Astrocyte of the cerebellum (primary cell): ENCODE measurements around the gene MGLL.

Experiments used
- DNase-seq: peaks from one replicate; pipeline ENCODE4 v3.0.0-alpha.2; 2011; ENCODE audit warnings: low read depth
- H3K4me3 ChIP-seq: 2 replicates; pipeline ENCODE4 v1.5.1; 2011; ENCODE audit warnings: mild to moderate bottlenecking, low read depth, low read length, moderate library complexity
- in situ Hi-C: cut with HindIII; loops from 2 replicates; pipeline ENCODE4 v1.10.0; 2017; ENCODE audit warnings: low sequenced_read_pairs
- TF ChIP-seq, protein P1 (sequence below): IDR thresholded peaks from 2 replicates; pipeline ENCODE4 v1.5.1; 2012; ENCODE audit warnings: low read length, low read depth, moderate library complexity, mild to moderate bottlenecking; ENCODE audit errors: missing control alignments

MGLL gene

DNA sequence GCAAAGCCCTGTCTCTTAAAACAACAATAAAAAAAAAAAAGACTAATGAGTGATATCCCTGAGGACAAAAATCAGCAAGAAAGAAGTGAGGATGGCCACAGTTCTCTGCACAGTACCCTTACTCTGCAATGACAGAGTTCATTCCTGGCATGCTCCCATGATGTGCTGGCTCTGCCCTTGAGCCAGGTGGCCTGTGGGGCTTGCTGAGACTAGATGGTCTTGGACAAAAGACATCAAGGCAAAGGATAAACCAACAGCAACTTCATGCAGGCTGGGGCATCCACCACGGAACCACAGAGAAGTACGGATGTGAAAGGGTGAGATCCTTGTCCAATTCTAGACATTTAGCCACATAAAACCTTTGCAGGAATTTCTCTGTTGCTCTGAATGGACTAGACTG is 12.7 kb downstream of the MGLL start:
- in situ Hi-C loops, result no loop called here
- no peak overlapping the region for H3K4me3 ChIP-seq
- no peak for DNase-seq
- TF ChIP-seq, protein P1, sequence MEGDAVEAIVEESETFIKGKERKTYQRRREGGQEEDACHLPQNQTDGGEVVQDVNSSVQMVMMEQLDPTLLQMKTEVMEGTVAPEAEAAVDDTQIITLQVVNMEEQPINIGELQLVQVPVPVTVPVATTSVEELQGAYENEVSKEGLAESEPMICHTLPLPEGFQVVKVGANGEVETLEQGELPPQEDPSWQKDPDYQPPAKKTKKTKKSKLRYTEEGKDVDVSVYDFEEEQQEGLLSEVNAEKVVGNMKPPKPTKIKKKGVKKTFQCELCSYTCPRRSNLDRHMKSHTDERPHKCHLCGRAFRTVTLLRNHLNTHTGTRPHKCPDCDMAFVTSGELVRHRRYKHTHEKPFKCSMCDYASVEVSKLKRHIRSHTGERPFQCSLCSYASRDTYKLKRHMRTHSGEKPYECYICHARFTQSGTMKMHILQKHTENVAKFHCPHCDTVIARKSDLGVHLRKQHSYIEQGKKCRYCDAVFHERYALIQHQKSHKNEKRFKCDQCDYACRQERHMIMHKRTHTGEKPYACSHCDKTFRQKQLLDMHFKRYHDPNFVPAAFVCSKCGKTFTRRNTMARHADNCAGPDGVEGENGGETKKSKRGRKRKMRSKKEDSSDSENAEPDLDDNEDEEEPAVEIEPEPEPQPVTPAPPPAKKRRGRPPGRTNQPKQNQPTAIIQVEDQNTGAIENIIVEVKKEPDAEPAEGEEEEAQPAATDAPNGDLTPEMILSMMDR, result no peak

DNA sequence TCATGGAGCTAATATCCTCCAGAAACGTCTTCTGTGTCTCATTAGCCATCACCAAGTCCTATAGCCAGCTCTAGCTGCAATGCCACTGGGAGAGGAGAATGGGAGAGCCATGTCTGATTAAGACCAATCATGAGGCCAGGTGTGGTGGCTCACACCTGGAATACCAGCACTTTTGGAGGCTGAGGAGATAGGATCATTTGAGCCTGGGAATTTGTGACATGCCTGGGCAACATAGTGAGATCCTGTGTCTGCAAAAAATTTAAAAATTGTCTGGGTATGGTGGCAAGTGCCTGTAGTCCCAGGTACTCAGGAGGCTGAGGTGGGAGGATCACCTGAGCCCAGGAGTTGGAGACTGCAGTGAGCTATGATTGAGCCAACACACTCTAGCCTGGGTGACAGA is 13.1 kb downstream of the MGLL start:
- TF ChIP-seq, protein P1, result no peak
- DNase-seq, result no peak
- in situ Hi-C loops, result no loop called here
- no peak overlapping the region for H3K4me3 ChIP-seq

DNA sequence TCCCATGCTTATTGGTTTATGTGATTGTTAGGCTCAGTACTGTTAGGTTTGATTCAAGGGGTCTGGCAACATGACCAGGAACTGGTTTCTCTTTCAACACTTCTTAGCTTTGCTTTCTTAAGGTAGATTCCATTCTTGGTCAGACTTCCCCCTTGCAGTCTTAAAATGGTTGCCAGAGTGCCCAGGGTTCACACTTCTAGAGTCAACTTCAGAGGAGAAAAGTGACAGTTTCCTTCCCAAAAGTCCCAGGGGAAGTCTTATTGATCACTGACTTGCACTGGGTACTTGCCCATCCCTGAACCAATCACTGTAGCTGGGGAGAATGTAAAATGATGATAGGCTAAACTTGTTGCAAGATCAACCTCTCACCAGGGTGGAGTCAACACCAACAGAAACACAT is 14.1 kb downstream of the MGLL start:
- in situ Hi-C loops, result no loop called here

DNA sequence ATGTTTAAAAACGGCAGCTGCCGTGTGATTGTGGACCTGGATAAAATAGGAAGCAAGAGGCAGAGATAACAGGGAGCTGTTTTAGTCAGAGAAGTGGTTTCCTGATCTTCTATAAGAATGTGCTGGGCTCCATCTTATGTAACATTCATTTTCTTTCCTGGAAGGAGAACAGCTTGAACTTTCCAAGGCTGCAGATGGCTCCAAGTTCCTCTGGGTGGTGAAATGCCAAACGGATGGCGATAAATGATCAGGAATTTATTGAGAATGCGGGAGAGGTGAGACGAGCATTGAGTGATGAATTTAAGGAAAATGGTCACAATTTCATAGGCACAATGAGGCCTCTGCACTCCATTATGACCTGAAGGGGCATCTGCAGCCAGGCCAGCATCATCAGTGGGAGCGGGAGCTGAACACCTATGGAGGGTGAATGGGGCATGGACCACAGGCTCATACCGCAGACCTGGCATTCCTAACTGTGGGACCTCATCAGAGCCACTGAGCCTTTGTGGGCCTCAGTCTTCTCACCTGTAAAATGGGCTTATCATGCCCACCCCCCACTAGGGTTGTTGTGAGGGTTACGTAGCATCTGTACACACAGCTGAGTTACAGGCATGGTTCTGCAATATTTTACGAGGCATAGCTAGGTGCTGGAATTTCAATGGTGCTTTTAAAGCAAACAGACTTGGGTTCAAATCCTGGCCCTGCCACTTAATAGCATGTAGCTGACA is 17.1 kb downstream of the MGLL start:
- no peak for DNase-seq
- TF ChIP-seq, protein P1, result no peak
- no peak overlapping the region for H3K4me3 ChIP-seq
- in situ Hi-C loops, result no loop called here

More for the DNA sequence above, 14.1 kb downstream of the MGLL start:
- TF ChIP-seq, protein P1, result no peak
- H3K4me3 ChIP-seq, result no peak overlapping the region
- no peak for DNase-seq

DNA sequence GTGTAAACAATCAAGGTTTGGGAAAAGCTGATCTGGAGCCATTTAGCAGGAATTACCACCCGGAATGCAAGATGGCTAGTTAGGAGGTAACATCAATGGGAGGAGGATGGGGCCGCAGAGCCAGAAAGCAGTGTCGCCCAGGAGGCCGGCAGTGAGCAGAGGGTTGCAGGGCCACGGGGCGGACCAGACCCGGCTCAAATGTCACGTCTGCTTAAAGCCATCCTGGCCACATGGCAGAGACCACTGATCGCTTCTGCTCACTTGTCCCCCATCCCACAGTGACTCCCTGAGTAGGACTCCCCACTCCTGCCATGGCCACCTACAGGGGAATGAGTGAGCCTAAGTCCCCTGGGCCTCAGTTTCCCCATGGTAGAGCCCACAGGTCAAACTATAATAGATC is 18.2 kb downstream of the MGLL start:
- no peak overlapping the region for H3K4me3 ChIP-seq
- in situ Hi-C loops, result no loop called here
- TF ChIP-seq, protein P1, result no peak
- no peak for DNase-seq

DNA sequence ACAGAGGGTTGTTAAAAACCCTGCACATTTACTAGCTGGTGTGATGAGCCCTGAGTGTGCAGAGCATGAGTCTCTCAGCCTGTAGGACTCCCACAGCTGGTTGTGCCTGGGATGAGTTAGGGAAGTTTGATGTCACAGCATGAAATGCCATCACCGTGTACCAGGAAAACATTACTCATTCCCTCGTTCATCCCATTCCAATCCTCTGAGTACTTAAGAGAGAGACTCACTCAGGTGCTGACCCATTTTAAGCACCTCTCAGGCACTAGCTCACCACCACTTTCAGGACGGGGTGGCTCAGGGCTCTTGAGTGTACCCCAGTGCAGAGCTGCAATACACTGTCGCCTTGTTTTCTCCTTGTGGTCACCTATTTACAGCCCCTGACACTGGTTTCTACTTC is 18.7 kb downstream of the MGLL start:
- no peak overlapping the region for H3K4me3 ChIP-seq
- TF ChIP-seq, protein P1, result no peak
- in situ Hi-C loops, result no loop called here
- DNase-seq, result no peak
